GM20000 (cell line): Measurements from ENCODE around the gene SGCD.

ENCODE experiments used
- DNase-seq: peaks from one replicate; pipeline ENCODE4 v3.0.0; 2012; ENCODE audit warnings: low spot score
- TF ChIP-seq, protein P1 (sequence below): IDR thresholded peaks from 2 replicates; pipeline ENCODE4 v1.5.1; 2012; ENCODE audit warnings: mild to moderate bottlenecking, control low read depth; ENCODE audit errors: extremely low read depth, missing control alignments

Gene SGCD

GRCh38 chr5:156707750-156708149 is 380.8 kb downstream of the SGCD start:
- DNase-seq: no peak

GRCh38 chr5:156715287-156715686 is 388.3 kb downstream of the SGCD start:
- TF ChIP-seq, protein P1, sequence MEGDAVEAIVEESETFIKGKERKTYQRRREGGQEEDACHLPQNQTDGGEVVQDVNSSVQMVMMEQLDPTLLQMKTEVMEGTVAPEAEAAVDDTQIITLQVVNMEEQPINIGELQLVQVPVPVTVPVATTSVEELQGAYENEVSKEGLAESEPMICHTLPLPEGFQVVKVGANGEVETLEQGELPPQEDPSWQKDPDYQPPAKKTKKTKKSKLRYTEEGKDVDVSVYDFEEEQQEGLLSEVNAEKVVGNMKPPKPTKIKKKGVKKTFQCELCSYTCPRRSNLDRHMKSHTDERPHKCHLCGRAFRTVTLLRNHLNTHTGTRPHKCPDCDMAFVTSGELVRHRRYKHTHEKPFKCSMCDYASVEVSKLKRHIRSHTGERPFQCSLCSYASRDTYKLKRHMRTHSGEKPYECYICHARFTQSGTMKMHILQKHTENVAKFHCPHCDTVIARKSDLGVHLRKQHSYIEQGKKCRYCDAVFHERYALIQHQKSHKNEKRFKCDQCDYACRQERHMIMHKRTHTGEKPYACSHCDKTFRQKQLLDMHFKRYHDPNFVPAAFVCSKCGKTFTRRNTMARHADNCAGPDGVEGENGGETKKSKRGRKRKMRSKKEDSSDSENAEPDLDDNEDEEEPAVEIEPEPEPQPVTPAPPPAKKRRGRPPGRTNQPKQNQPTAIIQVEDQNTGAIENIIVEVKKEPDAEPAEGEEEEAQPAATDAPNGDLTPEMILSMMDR: no peak
- DNase-seq: no peak

More at GRCh38 chr5:156707750-156708149, 380.8 kb downstream of the SGCD start:
- TF ChIP-seq, protein P1: no peak

GRCh38 chr5:156716591-156717380 is 389.8 kb downstream of the SGCD start:
- TF ChIP-seq, protein P1: no peak
- DNase-seq: no peak

GRCh38 chr5:156718985-156719384 is 392.0 kb downstream of the SGCD start:
- no peak for DNase-seq
- TF ChIP-seq, protein P1: no peak

DNA sequence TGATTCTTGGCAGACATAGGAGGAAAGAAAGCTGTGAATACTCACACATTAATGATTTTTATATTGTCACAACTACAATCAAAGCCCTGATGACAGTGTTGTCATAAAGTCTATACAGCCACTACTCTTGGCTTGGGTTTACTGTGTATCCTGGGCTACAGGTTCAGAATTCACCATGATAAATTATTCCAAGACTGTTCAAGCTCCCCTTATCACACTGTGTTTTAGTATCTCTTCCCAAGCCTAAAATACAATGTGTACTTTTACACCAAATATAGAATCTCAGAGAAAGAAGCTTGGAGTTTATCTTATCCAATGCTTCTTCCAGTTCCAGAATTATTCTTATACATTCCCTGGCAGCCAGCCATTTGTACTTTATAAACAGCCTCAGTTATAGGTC is 395.4 kb downstream of the SGCD start:
- TF ChIP-seq, protein P1: no peak
- DNase-seq: no peak

GRCh38 chr5:156735477-156735876 is 408.5 kb downstream of the SGCD start:
- TF ChIP-seq, protein P1: no peak
- DNase-seq: no peak

DNA sequence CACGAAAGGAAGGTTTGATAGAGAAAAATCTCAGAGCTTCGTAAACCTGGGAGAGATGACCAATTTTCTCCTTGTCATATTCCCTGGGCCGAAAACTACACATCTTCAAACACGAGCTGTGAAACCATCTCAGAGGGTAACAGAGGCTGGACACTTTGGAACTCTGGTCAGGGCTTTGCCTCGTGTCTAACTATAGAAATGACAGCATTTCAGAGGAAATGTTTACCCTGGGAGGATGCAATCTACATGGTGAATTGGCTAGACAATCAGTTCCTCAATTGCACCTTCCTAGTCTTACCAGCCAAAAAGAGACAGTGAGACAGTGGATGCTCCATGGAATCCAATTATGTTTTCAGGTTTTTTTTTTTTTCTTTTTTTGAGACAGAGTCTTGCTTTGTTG is 414.6 kb downstream of the SGCD start:
- no peak for DNase-seq
- TF ChIP-seq, protein P1: no peak
